ENCODE results near the gene HIPK2.

Gene HIPK2

GRCh38 chr7:139777948-139778841 is at the start of gene HIPK2:
Gene HIPK2 (minus strand): TSS chr7:139777998. CDS start chr7:139777623, 375 bp downstream.
- H3K9me3 ChIP-seq (ENCODE audit: control insufficient read depth, low read length), result no peaks in the 10 kb centered on the region
- H3K27me3 ChIP-seq (replicated peaks; ENCODE audit: control insufficient read depth, insufficient read depth, low read length), result peaks cover 5% of the 10 kb centered on the region
- H3K4me1 ChIP-seq (ENCODE audit: control insufficient read depth, insufficient read depth, low read length), result peaks cover 34% of the 10 kb centered on the region
- H3K36me3 ChIP-seq (ENCODE audit: control insufficient read depth, insufficient read depth, low read length, severe bottlenecking), result no peaks in the 10 kb centered on the region
- H3K4me3 ChIP-seq (ENCODE audit: low read length), result peak within 1 kb of the TSS; percentile 87
- DNase-seq (ENCODE audit: low read depth), result peak; percentile 93
- H3K9ac ChIP-seq (ENCODE audit: low read length), result peak within 1 kb of the TSS; percentile 89

- Histone ChIP-seq H3K4me1 (ENCODE audit: control insufficient read depth, insufficient read depth, low read length) (peaks cover 9% of the 10 kb centered on the region), H3K4me3 (ENCODE audit: low read length) (no peak overlapping the region), H3K36me3 (ENCODE audit: control insufficient read depth, insufficient read depth, low read length, severe bottlenecking) (no peaks in the 10 kb centered on the region), H3K9ac (ENCODE audit: low read length) (no peak overlapping the region), H3K27me3 (replicated peaks; ENCODE audit: control insufficient read depth, insufficient read depth, low read length) (peaks cover 19% of the 10 kb centered on the region), H3K9me3 (ENCODE audit: control insufficient read depth, low read length) (no peaks in the 10 kb centered on the region)
- no peak for DNase-seq (ENCODE audit: low read depth)
Measured at GRCh38 chr7:139827042-139827441, 49.2 kb upstream of the HIPK2 start.

- Histone ChIP-seq H3K27me3 (replicated peaks; ENCODE audit: control insufficient read depth, insufficient read depth, low read length) (peaks cover 32% of the 10 kb centered on the region), H3K9me3 (ENCODE audit: control insufficient read depth, low read length) (no peaks in the 10 kb centered on the region), H3K4me3 (ENCODE audit: low read length) (no peak overlapping the region), H3K36me3 (ENCODE audit: control insufficient read depth, insufficient read depth, low read length, severe bottlenecking) (no peaks in the 10 kb centered on the region), H3K4me1 (ENCODE audit: control insufficient read depth, insufficient read depth, low read length) (peaks cover 9% of the 10 kb centered on the region), H3K9ac (ENCODE audit: low read length) (no peak overlapping the region)
- DNase-seq (ENCODE audit: low read depth), result peak; percentile 70
Measured at GRCh38 chr7:139825666-139826290, 48.0 kb upstream of the HIPK2 start.

- Histone ChIP-seq H3K36me3 (ENCODE audit: control insufficient read depth, insufficient read depth, low read length, severe bottlenecking) (no peaks in the 10 kb centered on the region), H3K4me3 (ENCODE audit: low read length) (no peak overlapping the region), H3K9ac (ENCODE audit: low read length) (no peak overlapping the region), H3K9me3 (ENCODE audit: control insufficient read depth, low read length) (no peaks in the 10 kb centered on the region), H3K4me1 (ENCODE audit: control insufficient read depth, insufficient read depth, low read length) (peaks cover 7% of the 10 kb centered on the region), H3K27me3 (replicated peaks; ENCODE audit: control insufficient read depth, insufficient read depth, low read length) (peaks cover 40% of the 10 kb centered on the region)
- peak; percentile 66 for DNase-seq (ENCODE audit: low read depth)
Measured at GRCh38 chr7:139823959-139824521, 46.2 kb upstream of the HIPK2 start.

- DNase-seq (ENCODE audit: low read depth), result no peak
- no peak overlapping the region for H3K4me3 ChIP-seq (ENCODE audit: low read length)
- H3K27me3 ChIP-seq (replicated peaks; ENCODE audit: control insufficient read depth, insufficient read depth, low read length), result peaks cover 40% of the 10 kb centered on the region
- peaks cover 7% of the 10 kb centered on the region for H3K4me1 ChIP-seq (ENCODE audit: control insufficient read depth, insufficient read depth, low read length)
- no peaks in the 10 kb centered on the region for H3K36me3 ChIP-seq (ENCODE audit: control insufficient read depth, insufficient read depth, low read length, severe bottlenecking)
- no peak overlapping the region for H3K9ac ChIP-seq (ENCODE audit: low read length)
- H3K9me3 ChIP-seq (ENCODE audit: control insufficient read depth, low read length), result no peaks in the 10 kb centered on the region
Measured at GRCh38 chr7:139822855-139823254, 45.1 kb upstream of the HIPK2 start.

GRCh38 chr7:139821349-139822105 is 43.7 kb upstream of the HIPK2 start:
- Histone ChIP-seq H3K27me3 (replicated peaks; ENCODE audit: control insufficient read depth, insufficient read depth, low read length) (peaks cover 40% of the 10 kb centered on the region), H3K9ac (ENCODE audit: low read length) (no peak overlapping the region), H3K9me3 (ENCODE audit: control insufficient read depth, low read length) (no peaks in the 10 kb centered on the region), H3K4me1 (ENCODE audit: control insufficient read depth, insufficient read depth, low read length) (peaks cover 7% of the 10 kb centered on the region), H3K4me3 (ENCODE audit: low read length) (no peak overlapping the region), H3K36me3 (ENCODE audit: control insufficient read depth, insufficient read depth, low read length, severe bottlenecking) (no peaks in the 10 kb centered on the region)
- no peak for DNase-seq (ENCODE audit: low read depth)

GRCh38 chr7:139820089-139820488 is 42.3 kb upstream of the HIPK2 start:
- Histone ChIP-seq H3K4me1 (ENCODE audit: control insufficient read depth, insufficient read depth, low read length) (no peaks in the 10 kb centered on the region), H3K27me3 (replicated peaks; ENCODE audit: control insufficient read depth, insufficient read depth, low read length) (peaks cover 40% of the 10 kb centered on the region), H3K36me3 (ENCODE audit: control insufficient read depth, insufficient read depth, low read length, severe bottlenecking) (no peaks in the 10 kb centered on the region), H3K9ac (ENCODE audit: low read length) (no peak overlapping the region), H3K9me3 (ENCODE audit: control insufficient read depth, low read length) (no peaks in the 10 kb centered on the region), H3K4me3 (ENCODE audit: low read length) (no peak overlapping the region)
- no peak for DNase-seq (ENCODE audit: low read depth)

- H3K4me3 ChIP-seq (ENCODE audit: low read length), result no peak overlapping the region
- H3K9me3 ChIP-seq (ENCODE audit: control insufficient read depth, low read length), result no peaks in the 10 kb centered on the region
- peaks cover 26% of the 10 kb centered on the region for H3K27me3 ChIP-seq (replicated peaks; ENCODE audit: control insufficient read depth, insufficient read depth, low read length)
- H3K36me3 ChIP-seq (ENCODE audit: control insufficient read depth, insufficient read depth, low read length, severe bottlenecking), result no peaks in the 10 kb centered on the region
- DNase-seq (ENCODE audit: low read depth), result no peak
- no peak overlapping the region for H3K9ac ChIP-seq (ENCODE audit: low read length)
- no peaks in the 10 kb centered on the region for H3K4me1 ChIP-seq (ENCODE audit: control insufficient read depth, insufficient read depth, low read length)
Measured at GRCh38 chr7:139817249-139817648, 39.5 kb upstream of the HIPK2 start.

GRCh38 chr7:139813689-139814088 is 35.9 kb upstream of the HIPK2 start:
- no peak overlapping the region for H3K4me3 ChIP-seq (ENCODE audit: low read length)
- DNase-seq (ENCODE audit: low read depth), result no peak
- peaks cover 10% of the 10 kb centered on the region for H3K4me1 ChIP-seq (ENCODE audit: control insufficient read depth, insufficient read depth, low read length)
- no peaks in the 10 kb centered on the region for H3K36me3 ChIP-seq (ENCODE audit: control insufficient read depth, insufficient read depth, low read length, severe bottlenecking)
- no peaks in the 10 kb centered on the region for H3K9me3 ChIP-seq (ENCODE audit: control insufficient read depth, low read length)
- peaks cover 3% of the 10 kb centered on the region for H3K27me3 ChIP-seq (replicated peaks; ENCODE audit: control insufficient read depth, insufficient read depth, low read length)
- no peak overlapping the region for H3K9ac ChIP-seq (ENCODE audit: low read length)

GRCh38 chr7:139813151-139813550 is 35.4 kb upstream of the HIPK2 start:
- DNase-seq (ENCODE audit: low read depth), result no peak

GRCh38 chr7:139811066-139811465 is 33.3 kb upstream of the HIPK2 start:
- Histone ChIP-seq H3K4me3 (ENCODE audit: low read length) (no peak overlapping the region), H3K9ac (ENCODE audit: low read length) (no peak overlapping the region), H3K27me3 (replicated peaks; ENCODE audit: control insufficient read depth, insufficient read depth, low read length) (peaks cover 3% of the 10 kb centered on the region), H3K9me3 (ENCODE audit: control insufficient read depth, low read length) (no peaks in the 10 kb centered on the region), H3K36me3 (ENCODE audit: control insufficient read depth, insufficient read depth, low read length, severe bottlenecking) (no peaks in the 10 kb centered on the region), H3K4me1 (ENCODE audit: control insufficient read depth, insufficient read depth, low read length) (peaks cover 10% of the 10 kb centered on the region)
- DNase-seq (ENCODE audit: low read depth), result no peak

More at GRCh38 chr7:139813151-139813550, 35.4 kb upstream of the HIPK2 start:
- Histone ChIP-seq H3K9me3 (ENCODE audit: control insufficient read depth, low read length) (no peaks in the 10 kb centered on the region), H3K27me3 (replicated peaks; ENCODE audit: control insufficient read depth, insufficient read depth, low read length) (peaks cover 3% of the 10 kb centered on the region), H3K4me3 (ENCODE audit: low read length) (no peak overlapping the region), H3K36me3 (ENCODE audit: control insufficient read depth, insufficient read depth, low read length, severe bottlenecking) (no peaks in the 10 kb centered on the region), H3K4me1 (ENCODE audit: control insufficient read depth, insufficient read depth, low read length) (peaks cover 10% of the 10 kb centered on the region), H3K9ac (ENCODE audit: low read length) (no peak overlapping the region)
